NT2/D1 (cell line): Measurements from ENCODE around the gene USH1C.

ENCODE experiments used
- SUZ12 ChIP-seq: IDR thresholded peaks from 2 replicates; pipeline ENCODE4 v1.6.1; 2011; ENCODE audit not compliant: insufficient read length, insufficient read depth; ENCODE audit errors: extremely low read depth
- ZNF274 ChIP-seq: IDR thresholded peaks from 2 replicates; pipeline ENCODE4 v1.6.1; 2011; ENCODE audit warnings: mild to moderate bottlenecking, low read depth, low read length

DNA sequence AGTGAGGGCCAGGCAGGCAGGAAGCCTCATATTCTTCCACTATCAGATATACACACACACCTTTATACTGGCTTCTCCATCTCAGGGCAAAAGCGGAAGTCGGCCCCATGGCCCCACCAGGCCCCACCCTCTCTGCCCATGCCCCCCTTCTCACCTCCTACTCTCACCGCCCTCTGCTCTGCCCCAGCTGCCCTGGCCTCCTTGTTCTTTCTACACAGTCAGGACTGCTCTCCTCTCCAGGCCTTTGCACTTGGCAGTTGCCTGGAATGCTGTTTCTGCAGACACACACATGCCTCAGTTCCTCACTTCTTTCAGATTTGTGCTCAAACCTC lies 28.1 kb upstream of the USH1C start:
- TF ChIP-seq SUZ12, result no peak
- no peak for TF ChIP-seq ZNF274
